H1 (cell line): ENCODE data around the gene DCP1A.

ENCODE experiments used
- CTCF ChIP-seq, 3 experiments: IDR thresholded peaks; 1 replicate in 2 of 3; 2 replicates in 1 of 3; pipeline versions ENCODE4 v1.5.1 to v1.6.1; 2011; ENCODE audit warnings: low read length in 3 of 3, mild to moderate bottlenecking in 3 of 3, inconsistent platforms in 2 of 3, low read depth in 1 of 3, moderate library complexity in 1 of 3; ENCODE audit not compliant: insufficient read depth in 1 of 3; ENCODE audit errors: control extremely low read depth in 1 of 3
- EP300 ChIP-seq, 2 experiments: IDR thresholded peaks; 1 replicate in 1 of 2; 2 replicates in 1 of 2; pipeline ENCODE4 v1.6.1; 2011 to 2012; ENCODE audit warnings: low read depth in 2 of 2, low read length in 2 of 2, mild to moderate bottlenecking in 2 of 2, borderline replicate concordance in 1 of 2, inconsistent platforms in 1 of 2, moderate library complexity in 1 of 2
- HDAC2 ChIP-seq, 2 experiments: fragments of 300-600 bp in 1 of 2; sonication (generic) in 1 of 2; IDR thresholded peaks; 2 replicates each; pipeline ENCODE4 v1.6.1; 2011 to 2012; ENCODE audit warnings: low read depth in 2 of 2, low read length in 2 of 2, mild to moderate bottlenecking in 2 of 2, moderate library complexity in 2 of 2, borderline replicate concordance in 1 of 2, inconsistent platforms in 1 of 2
- JUN ChIP-seq: IDR thresholded peaks from 2 replicates; pipeline ENCODE4 v1.6.1; 2011; ENCODE audit warnings: low read depth, mild to moderate bottlenecking, improper control_type of control experiment, low read length
- JUND ChIP-seq: IDR thresholded peaks from 2 replicates; pipeline ENCODE4 v1.6.1; 2011; ENCODE audit warnings: mild to moderate bottlenecking, improper control_type of control experiment, low read length
- KDM4A ChIP-seq: IDR thresholded peaks from one replicate; pipeline ENCODE4 v1.7.1; 2012; ENCODE audit warnings: low read depth, mild to moderate bottlenecking, moderate library complexity, low read length, inconsistent platforms; ENCODE audit not compliant: severe bottlenecking
- RNF2 ChIP-seq: fragments of 200-900, 300-1000 bp; sonication (generic); IDR thresholded peaks from 2 replicates; pipeline ENCODE4 v1.7.1; 2016; ENCODE audit warnings: borderline replicate concordance, low read depth, mild to moderate bottlenecking, antibody characterized with exemption, low read length; ENCODE audit not compliant: poor library complexity, severe bottlenecking; ENCODE audit errors: missing control alignments
- SRF ChIP-seq: IDR thresholded peaks from 2 replicates; pipeline ENCODE4 v1.6.1; 2011; ENCODE audit warnings: mild to moderate bottlenecking, low read depth, low read length, moderate library complexity
- TAF1 ChIP-seq: IDR thresholded peaks from 2 replicates; pipeline ENCODE4 v1.6.1; 2011; ENCODE audit warnings: mild to moderate bottlenecking, low read depth, low read length

GRCh38 chr3:53318522-53318921, 28.8 kb downstream of the DCP1A start:
- TF ChIP-seq KDM4A (no peak), CTCF (IDR thresholded peaks at IDR 0.05; ENCODE audit: control extremely low read depth in 1 of 3, insufficient read depth in 1 of 3, low read depth in 1 of 3, low read length in 3 of 3) (no peak), EP300 (IDR thresholded peaks at IDR 0.05; ENCODE audit: borderline replicate concordance in 1 of 2, low read depth in 2 of 2, low read length in 2 of 2) (no peak), JUND (no peak), TAF1 (no peak), HDAC2 (IDR thresholded peaks at IDR 0.05; ENCODE audit: borderline replicate concordance in 1 of 2, low read depth in 2 of 2, low read length in 2 of 2) (no peak), JUN (no peak), RNF2 (no peak), SRF (no peak)
